Skeletal muscle tissue (tissue), 5 donors: ENCODE measurements around the gene MDN1. TPM values are rescaled to one million over a fixed set of nuclear protein-coding genes. Genes with fewer than 3 reads are reported as not detected.

ENCODE experiments used
- H3K27ac ChIP-seq: one replicate; pipeline ENCODE4 v1.7.0; 2013; ENCODE audit warnings: mild to moderate bottlenecking, low read depth, low read length, inconsistent platforms
- H3K27me3 ChIP-seq, 3 donors: one replicate each; pipeline ENCODE4 v1.7.0; 2013; ENCODE audit warnings: low read length in 3 of 3; ENCODE audit not compliant: control insufficient read depth in 3 of 3, insufficient read depth in 3 of 3
- H3K36me3 ChIP-seq, 3 donors: one replicate each; pipeline ENCODE4 v1.7.0; 2013; ENCODE audit warnings: low read length in 3 of 3; ENCODE audit not compliant: control insufficient read depth in 3 of 3, insufficient read depth in 3 of 3
- H3K4me1 ChIP-seq, 3 donors: one replicate each; pipeline ENCODE4 v1.7.0; 2013; ENCODE audit warnings: low read length in 3 of 3, mild to moderate bottlenecking in 3 of 3; ENCODE audit not compliant: control insufficient read depth in 3 of 3, insufficient read depth in 3 of 3
- H3K4me3 ChIP-seq, 3 donors: one replicate each; pipeline ENCODE4 v1.7.0; 2013; ENCODE audit warnings: low read length in 3 of 3
- H3K9ac ChIP-seq, 3 donors: one replicate each; pipeline ENCODE4 v1.7.0; 2013; ENCODE audit warnings: low read length in 3 of 3, mild to moderate bottlenecking in 3 of 3, moderate library complexity in 2 of 3, low read depth in 1 of 3
- H3K9me3 ChIP-seq, 3 donors: one replicate each; pipeline ENCODE4 v1.7.0; 2013; ENCODE audit warnings: low read length in 3 of 3; ENCODE audit not compliant: control insufficient read depth in 3 of 3
- small RNA-seq: library from RNA; depleted of rRNA; stranded (forward); fragments of <200 nt; gene quantifications from one replicate; pipeline ENCODE3, GENCODE V24; 2014
- total RNA-seq: library from RNA; depleted of rRNA; stranded (reverse); fragments of >200 nt; gene quantifications from one replicate; pipeline ENCODE4 v1.2.3, GENCODE V29; 2014
- donor health status: Osteomylitis.

The MDN1 gene
- total RNA-seq, 1 donor from 2014 or later: 30.8 TPM

- Histone ChIP-seq H3K9me3 (no peaks in the 10 kb centered on the region), H3K4me3 (no peak overlapping the region), H3K36me3 (peaks cover 0 to 4% (median 0%) of the 10 kb centered on the region in 3 donors), H3K27ac (no peak overlapping the region), H3K27me3 (no peaks in the 10 kb centered on the region), H3K9ac (no peak overlapping the region), H3K4me1 (peaks cover 12 to 18% (median 12%) of the 10 kb centered on the region in 3 donors)
Observed at GRCh38 chr6:89605861-89606260, 213.7 kb downstream of the MDN1 start.

GRCh38 chr6:89604653-89605052 is 214.9 kb downstream of the MDN1 start:
- no peaks in the 10 kb centered on the region for H3K27me3 ChIP-seq
- H3K27ac ChIP-seq: no peak overlapping the region
- H3K9me3 ChIP-seq: no peaks in the 10 kb centered on the region
- H3K36me3 ChIP-seq: peaks cover 0 to 4% (median 0%) of the 10 kb centered on the region in 3 donors
- peaks cover 12 to 18% (median 12%) of the 10 kb centered on the region in 3 donors for H3K4me1 ChIP-seq
- peak overlapping the region in 1 of 3 donors; percentile 13 for H3K4me3 ChIP-seq
- H3K9ac ChIP-seq: peak overlapping the region in 1 of 3 donors; percentile 8

- no peaks in the 10 kb centered on the region for H3K27me3 ChIP-seq
- no peaks in the 10 kb centered on the region for H3K9me3 ChIP-seq
- H3K4me1 ChIP-seq: peaks cover 12 to 18% (median 12%) of the 10 kb centered on the region in 3 donors
- H3K27ac ChIP-seq: no peak overlapping the region
- H3K9ac ChIP-seq: no peak overlapping the region
- H3K4me3 ChIP-seq: no peak overlapping the region
- peaks cover 0 to 4% (median 0%) of the 10 kb centered on the region in 3 donors for H3K36me3 ChIP-seq
Observed at GRCh38 chr6:89602166-89602565, 217.4 kb downstream of the MDN1 start.

- peaks cover 10 to 13% (median 12%) of the 10 kb centered on the region in 3 donors for H3K4me1 ChIP-seq
- H3K9me3 ChIP-seq: no peaks in the 10 kb centered on the region
- H3K36me3 ChIP-seq: no peaks in the 10 kb centered on the region
- H3K27me3 ChIP-seq: no peaks in the 10 kb centered on the region
- no peak overlapping the region for H3K27ac ChIP-seq
- no peak overlapping the region for H3K9ac ChIP-seq
- no peak overlapping the region for H3K4me3 ChIP-seq
Observed at GRCh38 chr6:89599727-89600126, 219.9 kb downstream of the MDN1 start.

GRCh38 chr6:89597988-89598387 is 221.6 kb downstream of the MDN1 start:
- Histone ChIP-seq H3K27me3 (no peaks in the 10 kb centered on the region), H3K4me1 (peaks cover 6 to 9% (median 8%) of the 10 kb centered on the region in 3 donors), H3K9me3 (no peaks in the 10 kb centered on the region), H3K36me3 (no peaks in the 10 kb centered on the region), H3K9ac (no peak overlapping the region), H3K27ac (no peak overlapping the region), H3K4me3 (no peak overlapping the region)

GRCh38 chr6:89597372-89597771 is 222.2 kb downstream of the MDN1 start:
- Histone ChIP-seq H3K27ac (no peak overlapping the region), H3K9me3 (no peaks in the 10 kb centered on the region), H3K9ac (no peak overlapping the region), H3K27me3 (no peaks in the 10 kb centered on the region), H3K4me1 (peaks cover 6 to 8% (median 7%) of the 10 kb centered on the region in 3 donors), H3K36me3 (no peaks in the 10 kb centered on the region), H3K4me3 (no peak overlapping the region)

GRCh38 chr6:89596484-89596883 is 223.1 kb downstream of the MDN1 start:
- Histone ChIP-seq H3K27ac (no peak overlapping the region), H3K9me3 (no peaks in the 10 kb centered on the region), H3K4me1 (peaks cover 0 to 2% (median 0%) of the 10 kb centered on the region in 3 donors), H3K36me3 (no peaks in the 10 kb centered on the region), H3K4me3 (no peak overlapping the region), H3K27me3 (no peaks in the 10 kb centered on the region), H3K9ac (no peak overlapping the region)

- Histone ChIP-seq H3K4me3 (no peak overlapping the region), H3K9ac (no peak overlapping the region), H3K27me3 (no peaks in the 10 kb centered on the region), H3K27ac (no peak overlapping the region), H3K36me3 (no peaks in the 10 kb centered on the region), H3K9me3 (no peaks in the 10 kb centered on the region), H3K4me1 (peaks cover 0 to under 1% (median 0%) of the 10 kb centered on the region in 3 donors)
Observed at GRCh38 chr6:89596056-89596455, 223.5 kb downstream of the MDN1 start.

Small RNA genes lying within 50 kb of the gene (small RNA-seq; reads per million reads assigned to genes)
- gene DNAJC19P6: not detected
- gene RF00019: not detected

Other genes with a start within 250 kb of the MDN1 start
- gene LYRM2, start 181.0 kb downstream of the MDN1 start, total RNA-seq: 9.4 TPM
- 7.3 TPM for gene CASP8AP2, start 10.1 kb upstream of the MDN1 start, total RNA-seq
- not detected for gene GJA10, start 74.7 kb upstream of the MDN1 start, total RNA-seq